PC-3 (cell line): ENCODE data around the gene CSPG4.

Experiments
- CTCF ChIP-seq: fragments of 300-600 bp; sonication (generic); conservative IDR thresholded peaks from 2 replicates; pipeline ENCODE4 v1.5.1; 2017; ENCODE audit warnings: antibody characterized with exemption, low read depth, mild to moderate bottlenecking, low read length
- EZH2 ChIP-seq: fragments of 300-600 bp; sonication (generic); IDR thresholded peaks from one replicate; pipeline ENCODE4 v1.6.1; 2017; ENCODE audit warnings: antibody characterized with exemption, mild to moderate bottlenecking, low read length; ENCODE audit not compliant: unreplicated experiment
- EZH2phosphoT487 ChIP-seq: fragments of 300-600 bp; sonication (generic); IDR thresholded peaks from 2 replicates; pipeline ENCODE4 v1.6.1; 2018; ENCODE audit warnings: mild to moderate bottlenecking, antibody characterized with exemption, low read length, borderline replicate concordance

GRCh38 chr15:75758071-75758872 is 45.6 kb upstream of the CSPG4 start:
- TF ChIP-seq CTCF (0 out of 2 replicates have a peak, but pooled peaks have one; percentile 14), EZH2 (no peak), EZH2phosphoT487 (no peak)
